GM21576 (cell line): ENCODE results near the gene CPPED1.

Experiments used
- ATAC-seq: cut with Tn5 transposase; IDR thresholded peaks from one replicate; pipeline ENCODE4 v1.9.1; 2021; ENCODE audit warnings: mild to moderate bottlenecking, moderate library complexity; ENCODE audit not compliant: unreplicated experiment

Gene CPPED1

GRCh38 chr16:12613131-12613991, 190.3 kb downstream of the CPPED1 start:
- ATAC-seq = no peak

GRCh38 chr16:12612598-12613101, 191.0 kb downstream of the CPPED1 start:
- ATAC-seq = no peak

- no peak for ATAC-seq
Observed at GRCh38 chr16:12611916-12612597, 191.6 kb downstream of the CPPED1 start.

GRCh38 chr16:12611006-12611477, 192.6 kb downstream of the CPPED1 start:
- ATAC-seq = no peak

GRCh38 chr16:12609937-12610699, 193.6 kb downstream of the CPPED1 start:
- no peak for ATAC-seq
